PFSK-1 (cell line): ENCODE data around the gene ARFGAP3.

ENCODE experiments used
- POLR2AphosphoS5 ChIP-seq: IDR thresholded peaks from 2 replicates; pipeline ENCODE4 v1.6.1; 2012; ENCODE audit warnings: low read depth, mild to moderate bottlenecking, control low read depth, low read length, moderate library complexity
- SIN3A ChIP-seq: IDR thresholded peaks from 2 replicates; pipeline ENCODE4 v1.6.1; 2012; ENCODE audit warnings: mild to moderate bottlenecking, low read length, moderate library complexity, borderline replicate concordance; ENCODE audit not compliant: insufficient read depth
- TF ChIP-seq, protein P1 (sequence below), 2 experiments: IDR thresholded peaks; 2 replicates each; pipeline versions ENCODE4 v1.6.1 to v1.8.0; 2011 to 2012; ENCODE audit warnings: low read depth in 2 of 2, low read length in 2 of 2, control low read depth in 1 of 2, inconsistent platforms in 1 of 2, mild to moderate bottlenecking in 1 of 2, moderate library complexity in 1 of 2; ENCODE audit not compliant: insufficient read depth in 1 of 2

DNA sequence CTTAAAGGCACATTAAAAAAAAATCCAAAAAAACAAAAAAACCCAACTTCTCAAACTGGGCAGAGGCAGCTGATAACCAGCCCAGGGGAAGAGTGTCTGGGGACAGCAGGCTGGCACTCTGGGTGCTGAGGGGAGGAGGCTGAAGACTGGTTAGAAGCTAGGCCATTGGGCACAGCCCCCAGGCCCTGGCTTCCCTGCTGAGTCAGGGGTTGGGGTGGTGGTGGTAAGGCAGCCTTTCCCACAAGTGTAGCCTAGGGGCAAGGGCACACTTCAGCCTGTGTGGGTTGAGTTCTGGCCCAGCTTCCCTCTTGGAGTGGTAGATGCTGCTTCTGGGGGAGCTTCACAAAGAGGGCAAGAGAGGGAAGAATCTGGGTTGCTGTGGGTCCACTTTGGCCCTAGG lies 16.3 kb upstream of the ARFGAP3 start:
- TF ChIP-seq POLR2AphosphoS5 (no peak), SIN3A (no peak)
- TF ChIP-seq, protein P1, sequence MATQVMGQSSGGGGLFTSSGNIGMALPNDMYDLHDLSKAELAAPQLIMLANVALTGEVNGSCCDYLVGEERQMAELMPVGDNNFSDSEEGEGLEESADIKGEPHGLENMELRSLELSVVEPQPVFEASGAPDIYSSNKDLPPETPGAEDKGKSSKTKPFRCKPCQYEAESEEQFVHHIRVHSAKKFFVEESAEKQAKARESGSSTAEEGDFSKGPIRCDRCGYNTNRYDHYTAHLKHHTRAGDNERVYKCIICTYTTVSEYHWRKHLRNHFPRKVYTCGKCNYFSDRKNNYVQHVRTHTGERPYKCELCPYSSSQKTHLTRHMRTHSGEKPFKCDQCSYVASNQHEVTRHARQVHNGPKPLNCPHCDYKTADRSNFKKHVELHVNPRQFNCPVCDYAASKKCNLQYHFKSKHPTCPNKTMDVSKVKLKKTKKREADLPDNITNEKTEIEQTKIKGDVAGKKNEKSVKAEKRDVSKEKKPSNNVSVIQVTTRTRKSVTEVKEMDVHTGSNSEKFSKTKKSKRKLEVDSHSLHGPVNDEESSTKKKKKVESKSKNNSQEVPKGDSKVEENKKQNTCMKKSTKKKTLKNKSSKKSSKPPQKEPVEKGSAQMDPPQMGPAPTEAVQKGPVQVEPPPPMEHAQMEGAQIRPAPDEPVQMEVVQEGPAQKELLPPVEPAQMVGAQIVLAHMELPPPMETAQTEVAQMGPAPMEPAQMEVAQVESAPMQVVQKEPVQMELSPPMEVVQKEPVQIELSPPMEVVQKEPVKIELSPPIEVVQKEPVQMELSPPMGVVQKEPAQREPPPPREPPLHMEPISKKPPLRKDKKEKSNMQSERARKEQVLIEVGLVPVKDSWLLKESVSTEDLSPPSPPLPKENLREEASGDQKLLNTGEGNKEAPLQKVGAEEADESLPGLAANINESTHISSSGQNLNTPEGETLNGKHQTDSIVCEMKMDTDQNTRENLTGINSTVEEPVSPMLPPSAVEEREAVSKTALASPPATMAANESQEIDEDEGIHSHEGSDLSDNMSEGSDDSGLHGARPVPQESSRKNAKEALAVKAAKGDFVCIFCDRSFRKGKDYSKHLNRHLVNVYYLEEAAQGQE (IDR thresholded peaks at IDR 0.05; ENCODE audit: insufficient read depth in 1 of 2, low read depth in 2 of 2, low read length in 2 of 2): no peak
